LHCN-M2 (cell line): Measurements from ENCODE around the gene AFTPH. TPM values are rescaled to one million over a fixed set of nuclear protein-coding genes. Genes with fewer than 3 reads are reported as not detected.

Experiments
- DNase-seq: peaks from one replicate; pipeline ENCODE4 v3.0.0-alpha.2; 2012; ENCODE audit warnings: low read depth
- total RNA-seq: library from RNA; depleted of rRNA; stranded (reverse); fragments of >200 nt; gene quantifications from 2 replicates; pipeline ENCODE4 v1.2.3, GENCODE V29; 2014

AFTPH gene
- total RNA-seq, 1 experiment from 2014 or later: 16.1 TPM

DNA sequence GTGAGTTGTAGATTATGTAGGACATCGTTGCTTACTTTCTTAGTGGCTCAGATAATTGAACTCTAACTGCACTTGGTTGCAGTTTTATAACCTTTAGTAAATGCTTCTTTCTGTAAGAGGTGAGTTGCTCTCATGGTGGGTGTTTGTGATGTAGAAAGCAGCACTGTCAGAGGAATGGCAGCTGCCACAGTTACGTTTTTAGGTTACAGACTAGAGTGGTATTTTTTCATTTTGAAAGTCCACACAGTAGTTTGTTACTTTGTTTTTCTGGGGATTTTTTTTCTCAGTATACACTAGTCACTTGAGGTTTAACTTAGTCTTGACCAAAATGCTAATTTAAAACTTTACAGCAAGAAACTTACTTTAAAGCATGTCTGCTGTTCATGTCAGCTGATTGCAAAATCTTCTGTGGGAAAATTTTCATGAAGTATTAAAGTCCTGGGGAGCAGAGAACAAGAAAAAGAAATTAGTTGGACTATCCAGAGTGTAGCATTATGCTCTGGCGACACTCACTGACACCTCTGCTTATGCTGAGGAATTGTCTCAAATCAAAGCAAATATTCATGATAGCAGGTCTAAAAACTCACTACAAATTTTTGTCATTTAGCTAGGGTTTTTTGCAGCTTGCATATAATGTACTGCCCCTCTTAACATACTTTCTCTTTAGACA is 14.8 kb downstream of the AFTPH start:
- DNase-seq: no peak

DNA sequence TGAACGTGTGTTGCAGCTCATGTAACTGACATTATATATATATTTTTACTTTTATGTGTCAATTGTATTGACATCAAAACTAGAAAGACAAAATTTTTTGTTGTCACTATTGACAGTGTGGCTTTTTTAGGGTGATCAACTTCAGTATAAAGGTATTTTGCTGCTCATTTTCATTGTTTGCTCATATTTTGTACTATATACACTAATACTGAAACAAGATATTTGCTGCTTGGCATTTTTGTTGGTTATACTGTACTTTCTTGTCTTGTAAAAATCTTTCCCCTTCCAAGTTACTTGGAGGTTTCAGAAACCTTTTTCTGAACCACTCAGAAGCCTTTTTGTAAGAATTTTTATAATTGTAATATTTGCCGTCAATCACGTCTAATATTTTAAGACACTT is 16.5 kb downstream of the AFTPH start:
- DNase-seq: no peak

DNA sequence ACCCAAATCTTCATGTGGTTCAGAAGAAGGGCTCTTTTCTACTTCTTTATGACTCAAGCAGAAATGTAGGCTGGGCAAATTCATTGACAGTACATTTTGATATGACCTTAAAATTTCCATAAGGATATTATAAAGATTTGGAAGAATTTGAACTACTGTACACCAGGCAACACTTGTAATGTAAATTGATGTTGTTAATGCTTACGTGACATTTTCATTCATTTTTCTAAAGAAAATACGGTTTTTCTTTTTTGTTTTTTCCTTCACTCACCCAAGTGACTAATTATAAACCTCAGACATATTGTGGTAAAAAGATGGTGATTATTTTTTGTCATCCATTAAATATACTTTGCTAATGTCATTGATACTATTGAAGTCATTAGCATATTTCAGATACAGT is 17.4 kb downstream of the AFTPH start:
- DNase-seq: no peak

GRCh38 chr2:64542071-64543007 is 18.2 kb downstream of the AFTPH start:
- no peak for DNase-seq

DNA sequence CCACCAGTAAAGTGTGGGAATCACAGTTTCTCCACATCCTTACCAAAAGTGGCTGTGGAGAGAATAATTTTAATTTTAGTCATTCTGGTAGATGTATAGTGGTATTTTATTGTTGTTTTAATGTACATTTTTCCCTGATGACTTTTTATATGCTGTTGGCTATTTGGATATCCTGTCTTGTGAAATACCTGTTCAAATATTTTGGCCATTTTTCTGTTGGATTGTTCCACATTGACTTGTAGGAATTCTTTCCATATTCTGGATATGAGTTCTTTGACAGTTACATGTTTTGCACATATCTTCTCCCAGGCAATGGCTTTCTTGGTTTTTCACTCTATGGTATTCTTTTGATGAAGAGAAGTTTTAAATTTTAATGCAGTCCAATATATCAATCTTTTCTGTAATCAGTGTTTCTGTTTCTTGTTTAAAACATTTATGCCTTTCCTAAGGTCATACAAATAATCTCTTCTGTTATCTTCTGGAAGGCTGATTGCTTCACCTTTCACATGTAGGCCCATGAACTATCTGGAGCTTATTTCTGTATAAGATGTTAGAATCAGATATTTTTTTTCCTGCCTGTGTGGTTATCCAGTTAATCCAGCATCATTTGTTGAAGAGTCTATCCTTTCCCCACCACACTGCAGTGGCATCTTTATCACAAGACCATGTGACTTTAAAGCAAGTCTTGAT is 19.0 kb downstream of the AFTPH start:
- DNase-seq: no peak

DNA sequence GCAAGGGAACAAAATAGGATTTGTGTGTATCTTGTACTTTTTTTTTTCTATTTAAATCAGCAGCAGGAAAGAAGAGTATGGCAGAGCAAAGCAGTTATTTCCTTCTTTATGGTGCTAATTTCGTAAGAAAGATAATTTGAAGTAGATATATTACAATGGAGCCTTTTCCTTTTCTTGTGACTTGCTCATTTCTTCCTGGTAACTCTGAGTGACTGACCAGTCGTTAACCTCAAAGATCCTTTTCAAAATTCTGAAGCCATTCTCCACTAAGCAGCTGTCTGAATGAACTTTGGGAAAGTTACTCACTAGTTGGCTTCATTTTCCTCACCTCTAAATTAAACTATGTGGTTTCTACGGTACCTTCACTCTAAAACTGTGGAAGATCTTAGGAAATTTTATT is 24.6 kb downstream of the AFTPH start:
- DNase-seq: peak; percentile 39

DNA sequence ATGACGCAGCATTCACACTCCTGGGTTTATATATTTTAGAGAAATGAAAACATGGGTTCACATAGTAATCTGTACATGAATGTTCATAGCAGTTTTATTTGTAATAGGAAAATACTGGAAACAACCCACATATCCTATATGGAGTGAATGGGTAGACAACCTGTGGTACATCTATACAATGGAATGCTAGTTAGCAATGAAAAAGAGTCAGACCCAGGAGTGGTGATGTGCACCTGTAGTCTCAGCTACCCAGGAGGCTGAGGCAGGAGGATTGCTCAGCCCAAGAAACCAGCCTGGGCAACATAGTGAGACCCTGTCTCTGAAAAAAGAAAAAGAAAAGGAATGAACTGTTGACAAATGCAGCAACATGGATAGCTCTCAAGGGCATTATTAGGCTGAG is 25.9 kb downstream of the AFTPH start:
- no peak for DNase-seq

DNA sequence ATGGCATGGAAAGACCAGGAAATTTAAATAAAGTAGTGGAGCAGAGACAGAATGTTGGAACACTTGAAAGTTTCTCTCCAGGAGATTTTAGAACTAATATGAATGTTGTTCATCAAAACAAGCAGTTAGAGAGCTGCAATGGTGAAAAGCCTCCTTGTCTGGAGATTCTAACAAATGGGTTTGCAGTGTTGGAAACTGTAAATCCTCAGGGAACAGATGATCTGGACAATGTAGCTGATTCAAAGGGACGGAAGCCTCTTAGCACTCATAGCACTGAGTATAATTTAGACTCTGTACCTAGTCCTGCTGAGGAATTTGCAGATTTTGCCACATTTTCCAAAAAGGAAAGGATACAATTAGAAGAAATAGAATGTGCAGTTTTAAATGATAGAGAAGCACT is 27.7 kb downstream of the AFTPH start:
- no peak for DNase-seq

GRCh38 chr2:64554117-64554516 is 30.0 kb downstream of the AFTPH start:
- DNase-seq: no peak

- no peak for DNase-seq
Observed at GRCh38 chr2:64558445-64559081, 34.4 kb downstream of the AFTPH start.

GRCh38 chr2:64562148-64562784 is 38.1 kb downstream of the AFTPH start:
- peak; percentile 16 for DNase-seq

DNA sequence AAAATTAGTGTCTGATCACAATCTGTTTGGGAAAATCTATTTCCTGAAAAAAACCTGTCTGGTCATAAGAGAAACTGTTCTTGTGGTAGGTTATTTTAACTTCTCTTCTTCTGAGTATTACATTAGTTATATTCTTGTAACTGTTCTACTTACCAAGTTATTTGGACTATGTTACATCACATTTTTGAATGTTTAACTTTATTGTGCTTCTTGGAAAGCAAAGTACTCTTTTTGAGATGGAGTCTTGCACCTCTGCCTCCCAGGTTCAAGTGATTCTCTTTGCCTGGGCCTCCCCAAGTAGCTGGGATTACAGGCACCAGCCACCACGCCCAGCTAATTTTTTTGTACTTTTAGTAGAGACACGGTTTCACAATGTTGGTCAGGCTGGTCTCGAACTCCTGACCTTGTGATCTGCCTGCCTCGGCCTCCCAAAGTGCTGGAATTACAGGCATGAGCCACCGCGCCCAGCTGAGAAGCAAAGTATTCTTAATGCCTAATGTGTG is 39.4 kb downstream of the AFTPH start:
- no peak for DNase-seq

DNA sequence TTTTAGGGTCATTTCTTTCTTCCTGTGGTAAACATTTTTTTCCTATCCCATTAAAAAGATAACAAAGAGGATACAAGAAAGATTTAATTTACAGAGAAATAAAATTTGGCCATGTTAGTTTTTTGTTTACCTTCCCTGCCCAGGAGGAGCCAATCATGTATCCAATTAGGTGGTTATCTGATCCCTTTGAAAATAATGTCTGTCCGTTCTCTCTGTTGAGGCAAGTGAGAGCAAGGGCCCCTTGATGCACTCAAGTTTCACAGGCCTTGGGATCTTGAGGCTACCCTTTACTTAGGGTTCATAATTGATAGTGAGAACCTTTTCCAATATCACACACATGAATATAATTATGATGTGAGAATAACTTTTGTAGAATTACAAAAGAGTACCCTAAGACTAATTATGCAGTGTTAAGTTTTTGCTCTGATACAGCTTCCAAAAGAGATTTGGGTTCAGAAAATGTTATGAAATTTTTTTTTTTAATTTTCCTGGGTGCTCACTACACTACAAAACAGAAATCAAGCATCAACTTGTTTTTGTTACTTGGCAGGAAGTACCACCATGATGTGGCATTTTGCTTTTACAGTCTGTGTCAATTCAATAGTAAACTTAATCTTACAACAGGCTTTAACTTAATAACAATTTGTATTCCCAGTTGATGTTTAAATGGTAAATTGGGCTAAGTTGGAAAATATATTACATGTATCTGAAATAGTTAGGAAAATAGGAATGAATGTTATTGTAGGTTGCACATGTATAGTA is 42.0 kb downstream of the AFTPH start:
- DNase-seq: no peak

DNA sequence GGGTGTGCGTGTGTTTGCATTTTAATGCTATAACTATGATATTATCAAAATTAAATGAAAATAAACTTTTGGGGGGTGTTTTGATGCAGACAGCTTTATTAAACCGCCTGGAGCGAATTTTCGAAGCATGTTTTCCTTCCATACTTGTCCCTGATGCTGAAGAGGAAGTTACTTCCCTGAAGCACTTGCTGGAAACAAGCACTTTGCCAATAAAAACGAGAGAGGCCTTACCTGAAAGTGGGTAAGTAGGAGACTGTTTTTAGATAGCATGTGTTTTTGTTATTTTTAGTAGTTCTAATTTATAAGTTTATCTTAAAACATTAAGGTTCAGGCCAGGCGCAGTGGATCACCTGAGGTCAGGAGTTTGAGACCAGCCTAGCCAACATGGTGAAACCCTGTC is 43.3 kb downstream of the AFTPH start:
- no peak for DNase-seq

DNA sequence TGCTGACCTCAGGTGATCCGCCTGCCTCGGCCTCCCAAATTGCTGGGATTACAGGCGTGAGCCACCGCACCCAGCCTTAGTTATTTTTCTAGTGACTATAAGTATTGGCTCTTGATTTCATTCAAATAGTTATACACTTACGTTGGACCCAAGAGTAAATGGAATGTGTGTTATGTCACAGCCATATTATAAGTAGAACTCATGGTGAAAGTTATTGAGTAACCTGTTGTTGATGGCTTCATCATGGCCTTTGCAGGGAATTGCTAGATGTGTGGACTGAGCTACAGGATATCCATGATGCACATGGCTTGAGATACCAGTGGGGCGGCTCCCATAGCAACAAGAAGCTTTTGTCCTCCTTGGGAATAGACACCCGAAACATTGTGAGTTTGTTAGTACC is 44.7 kb downstream of the AFTPH start:
- no peak for DNase-seq

GRCh38 chr2:64574871-64575270 is 50.7 kb downstream of the AFTPH start:
- no peak for DNase-seq

DNA sequence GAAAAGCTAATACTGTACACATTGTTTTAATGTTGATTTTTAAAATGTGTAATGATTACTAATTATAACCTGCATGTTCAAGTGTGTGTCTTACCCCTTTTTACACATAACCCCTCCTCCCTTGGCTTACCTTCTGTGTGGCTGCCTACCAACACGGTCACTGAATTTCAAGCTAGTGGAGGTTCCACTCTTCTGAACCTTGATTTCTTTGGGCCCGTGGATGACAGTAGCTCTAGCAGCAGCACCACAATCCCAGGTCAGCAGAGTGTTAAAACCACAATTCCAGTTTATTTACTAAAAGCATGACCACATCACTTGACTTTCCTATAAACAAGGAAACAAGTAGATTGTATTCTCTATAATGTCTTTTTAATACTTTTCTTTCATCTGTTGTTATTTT is 56.9 kb downstream of the AFTPH start:
- DNase-seq: no peak

DNA sequence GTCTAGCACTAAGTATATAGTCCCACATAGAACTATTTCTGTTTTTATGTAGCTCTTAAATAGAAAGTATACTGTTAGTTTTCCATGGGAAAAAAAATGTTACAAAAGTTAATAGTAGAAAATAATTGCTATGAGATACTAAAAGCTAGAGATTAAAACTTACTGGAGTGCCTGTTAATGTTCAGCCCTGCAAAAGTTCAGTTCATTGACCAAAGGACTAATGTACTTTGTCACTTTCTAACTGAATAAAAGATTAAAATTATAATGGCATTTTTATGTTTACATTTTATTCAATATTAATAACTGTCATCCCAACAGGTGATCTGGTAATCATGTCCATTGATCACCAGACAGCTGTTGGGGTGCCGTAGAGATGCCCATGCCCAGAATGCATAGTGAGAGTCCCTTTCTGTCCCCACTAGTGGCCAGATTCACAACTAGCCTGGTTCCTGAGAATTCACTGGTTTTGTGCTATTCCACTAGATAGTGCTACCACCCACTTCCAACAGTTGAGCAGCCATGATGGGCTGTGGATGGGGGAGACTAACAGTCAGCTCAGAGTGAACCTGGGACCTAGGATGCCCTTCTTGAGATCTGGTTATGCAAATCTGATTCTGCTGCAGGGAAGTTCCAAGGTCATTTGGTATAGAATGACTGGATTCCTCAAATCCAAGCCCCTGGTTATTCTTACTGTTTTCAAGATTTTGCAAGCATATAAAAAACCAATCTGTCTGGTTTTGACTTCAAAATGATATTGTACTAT is 57.8 kb downstream of the AFTPH start:
- no peak for DNase-seq

GRCh38 chr2:64582774-64583340 is 58.7 kb downstream of the AFTPH start:
- DNase-seq: no peak
